HCT116 (cell line): ENCODE measurements around the gene VSTM2L. TPM values are rescaled to one million over a fixed set of nuclear protein-coding genes. Genes with fewer than 3 reads are reported as not detected.

Experiments used
- ATAC-seq: fragments of 200-7000 bp; cut with Tn5 transposase; 2 replicates; pipeline ENCODE4 v1.9.1; 2020; ENCODE audit warnings: mild to moderate bottlenecking, moderate library complexity
- BruUV-seq: library from RNA; stranded (reverse); fragments of 400-500 nt; replicated peaks from 2 replicates; lab custom pipeline; 2021; lab: Mats Ljungman, UMichigan
- CTCF ChIA-PET: fragments of 300-600 bp; sonication (Branson Sonifier 250); formaldehyde crosslinking; loops from one replicate; lab custom pipeline; 2021; ENCODE audit warnings: antibody characterized with exemption; lab: Charles Lee
- POLR2A ChIA-PET: fragments of 300-600, 350-600 bp; sonication (Branson Sonifier 250); formaldehyde crosslinking; loops from one replicate; lab custom pipeline; 2021; ENCODE audit warnings: antibody characterized with exemption; lab: Charles Lee
- RAD21 ChIA-PET, 2 experiments: fragments of 300-600 bp; sonication (Branson Sonifier 250); formaldehyde crosslinking; loops; one replicate each; lab custom pipeline; 2023; ENCODE audit warnings: low total read pairs in 2 of 2; ENCODE audit not compliant: uncharacterized antibody in 2 of 2, unreplicated experiment in 2 of 2, low non-redundant PET in 1 of 2; lab: Charles Lee
- DNase-seq: peaks from one replicate; pipeline ENCODE4 v3.0.0-alpha.2; 2010; ENCODE audit warnings: low read depth, low spot score
- H2AFZ ChIP-seq: fragments of 200-600 bp; shearing (Covaris generic), sonication (generic); 2 replicates; pipeline ENCODE4 v1.6.1; 2017; ENCODE audit warnings: low read depth, mixed run types, mixed read lengths, antibody characterized with exemption, low read length; ENCODE audit not compliant: poor library complexity, severe bottlenecking
- H3K27ac ChIP-seq: 2 replicates; pipeline ENCODE4 v1.5.1; 2012; ENCODE audit warnings: low read depth, low read length
- H3K27me3 ChIP-seq: fragments of 200-600 bp; sonication (generic); 2 replicates; pipeline ENCODE4 v1.6.1; 2016; ENCODE audit warnings: mixed run types, low read length, mixed read lengths; ENCODE audit not compliant: insufficient read depth
- H3K36me3 ChIP-seq, 2 experiments: fragments of 200-500 bp in 1 of 2; fragments of 200-600 bp in 1 of 2; sonication (Bioruptor generic) in 1 of 2; sonication (generic) in 1 of 2; 2 replicates each; pipeline versions ENCODE4 v1.5.1 to v1.6.1; 2014 to 2016; ENCODE audit warnings: low read length in 2 of 2, inconsistent platforms in 1 of 2, mixed read lengths in 1 of 2, mixed run types in 1 of 2; ENCODE audit not compliant: insufficient read depth in 2 of 2, control insufficient read depth in 1 of 2
- H3K4me1 ChIP-seq, 2 experiments: fragments of 200-600 bp in 1 of 2; sonication (generic) in 1 of 2; 2 replicates each; pipeline versions ENCODE4 v1.5.1 to v1.6.1; 2012 to 2017; ENCODE audit warnings: low read length in 2 of 2, inconsistent platforms in 1 of 2, mild to moderate bottlenecking in 1 of 2, mixed read lengths in 1 of 2, mixed run types in 1 of 2, moderate library complexity in 1 of 2; ENCODE audit not compliant: insufficient read depth in 2 of 2, control insufficient read depth in 1 of 2
- H3K4me2 ChIP-seq: fragments of 200-600 bp; sonication (generic); 2 replicates; pipeline ENCODE4 v1.6.1; 2017; ENCODE audit warnings: mixed run types, low read length, mixed read lengths
- H3K4me3 ChIP-seq, 2 experiments: fragments of 200-600 bp in 1 of 2; sonication (generic) in 1 of 2; replicated peaks in 1 of 2; 2 replicates each; pipeline ENCODE4 v1.5.1; 2011 to 2016; ENCODE audit warnings: low read length in 2 of 2, control low read depth in 1 of 2, low read depth in 1 of 2, mild to moderate bottlenecking in 1 of 2, mixed read lengths in 1 of 2, mixed run types in 1 of 2
- H3K79me2 ChIP-seq: fragments of 200-600 bp; sonication (generic); 2 replicates; pipeline ENCODE4 v1.6.1; 2017; ENCODE audit warnings: mild to moderate bottlenecking, mixed run types, low read length, moderate library complexity, mixed read lengths; ENCODE audit not compliant: insufficient read depth
- H3K9ac ChIP-seq: fragments of 200-600 bp; sonication (generic); 2 replicates; pipeline ENCODE4 v1.6.1; 2016; ENCODE audit warnings: low read length, mixed read lengths
- H3K9me2 ChIP-seq: fragments of 200-600 bp; sonication (generic), shearing (Covaris generic); 2 replicates; pipeline ENCODE4 v1.6.1; 2017; ENCODE audit warnings: mixed run types, mild to moderate bottlenecking, moderate library complexity; ENCODE audit not compliant: insufficient read depth
- H3K9me3 ChIP-seq, 2 experiments: fragments of 200-500 bp in 1 of 2; fragments of 200-600 bp in 1 of 2; sonication (Bioruptor generic) in 1 of 2; sonication (generic) in 1 of 2; 2 replicates each; pipeline ENCODE4 v1.6.1; 2014 to 2017; ENCODE audit warnings: low read length in 2 of 2, mixed read lengths in 2 of 2, inconsistent platforms in 1 of 2, low read depth in 1 of 2, mild to moderate bottlenecking in 1 of 2, mixed run types in 1 of 2, moderate library complexity in 1 of 2; ENCODE audit not compliant: control insufficient read depth in 1 of 2, insufficient read depth in 1 of 2
- H4K20me1 ChIP-seq: fragments of 200-600 bp; sonication (generic), shearing (Covaris generic); 2 replicates; pipeline ENCODE4 v1.6.1; 2017; ENCODE audit warnings: mixed run types, mild to moderate bottlenecking, moderate library complexity; ENCODE audit not compliant: insufficient read depth
- CBX3 ChIP-seq: IDR thresholded peaks from 2 replicates; pipeline ENCODE4 v1.6.1; 2012; ENCODE audit warnings: low read depth
- CEBPB ChIP-seq: IDR thresholded peaks from 2 replicates; pipeline ENCODE4 v1.6.1; 2012; ENCODE audit warnings: low read depth
- EZH2 ChIP-seq: fragments of 200-600 bp; sonication (generic); IDR thresholded peaks from 2 replicates; pipeline ENCODE4 v1.6.1; 2017; ENCODE audit warnings: antibody characterized with exemption, mixed run types
- JUND ChIP-seq: IDR thresholded peaks from 2 replicates; pipeline ENCODE4 v1.6.1; 2012
- POLR2AphosphoS5 ChIP-seq: IDR thresholded peaks from 2 replicates; pipeline ENCODE4 v1.6.1; 2011; ENCODE audit warnings: mild to moderate bottlenecking, low read depth, low read length, moderate library complexity
- RAD21 ChIP-seq: IDR thresholded peaks from 2 replicates; pipeline ENCODE4 v1.6.1; 2012; ENCODE audit warnings: low read depth, mild to moderate bottlenecking
- SIN3A ChIP-seq: IDR thresholded peaks from 2 replicates; pipeline ENCODE4 v1.6.1; 2012; ENCODE audit warnings: low read depth
- SRF ChIP-seq: IDR thresholded peaks from 2 replicates; pipeline ENCODE4 v1.6.1; 2012; ENCODE audit warnings: low read depth
- TCF7L2 ChIP-seq: IDR thresholded peaks from 2 replicates; pipeline ENCODE4 v1.7.0; 2011; ENCODE audit warnings: borderline replicate concordance, inconsistent platforms; ENCODE audit not compliant: insufficient read depth, insufficient read length; ENCODE audit errors: extremely low read depth
- YY1 ChIP-seq: IDR thresholded peaks from 2 replicates; pipeline ENCODE4 v1.6.1; 2011; ENCODE audit warnings: low read length, low read depth, moderate library complexity, mild to moderate bottlenecking; ENCODE audit not compliant: insufficient replicate concordance; ENCODE audit errors: extremely low read depth
- ZBTB33 ChIP-seq: IDR thresholded peaks from 2 replicates; pipeline ENCODE4 v1.6.1; 2011; ENCODE audit warnings: mild to moderate bottlenecking, low read length, moderate library complexity; ENCODE audit not compliant: insufficient replicate concordance; ENCODE audit errors: extremely low read depth
- ZFX ChIP-seq: fragments of 450-650 bp; IDR thresholded peaks from 2 replicates; pipeline ENCODE4 v1.6.1; 2017
- intact Hi-C: fragments of 100-400 bp; cut with micrococcal nuclease; formaldehyde crosslinking; loops from 2 replicates; pipeline ENCODE4 v1.10.0; 2022
- total RNA-seq: library from RNA; stranded (reverse); gene quantifications from one replicate; pipeline ENCODE4 v1.2.1, GENCODE V29; 2021; ENCODE audit not compliant: unreplicated experiment
- TF ChIP-seq, protein P1 (sequence below): IDR thresholded peaks from 2 replicates; pipeline ENCODE4 v1.6.1; 2012; ENCODE audit warnings: low read depth

The VSTM2L gene
- total RNA-seq, 1 experiment from 2014 or later: 0.69 TPM

DNA sequence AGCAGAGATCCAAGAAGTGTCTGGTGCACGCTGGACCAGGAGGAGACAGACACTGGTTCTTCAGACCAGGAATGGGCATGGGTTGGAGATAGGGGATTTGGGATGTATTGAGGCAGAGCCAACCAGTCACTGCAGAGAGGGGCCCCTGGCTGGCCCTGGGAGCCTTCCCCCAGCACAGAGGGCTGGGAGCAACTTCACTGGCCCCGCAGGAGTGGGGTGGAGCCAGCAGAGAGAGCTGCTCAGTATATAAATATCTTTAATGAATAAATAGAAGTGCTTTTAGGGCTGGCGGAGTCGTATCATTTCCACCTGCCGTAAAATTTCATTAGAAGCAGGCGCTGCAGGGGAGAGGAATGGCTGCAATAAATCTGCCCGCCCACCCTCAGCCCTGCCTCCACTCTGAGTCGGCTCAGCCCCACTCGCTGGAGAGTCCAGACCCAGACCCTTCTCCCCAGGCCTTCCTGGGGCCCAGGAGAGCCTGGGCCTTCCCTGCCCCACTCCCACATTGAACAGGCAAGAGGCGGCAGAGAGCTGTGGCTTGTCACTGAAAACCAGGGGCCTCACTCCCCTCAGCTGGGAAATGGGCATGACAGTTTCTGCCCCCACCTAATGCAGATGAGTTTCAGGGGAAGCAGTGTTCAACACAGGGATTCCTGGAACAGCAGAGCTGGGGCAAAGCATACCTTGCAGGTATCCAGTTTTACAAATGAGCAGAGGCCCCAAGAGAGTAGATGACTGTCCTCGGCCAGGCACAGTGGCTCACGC, 23.9 kb upstream of the VSTM2L start:
- TF ChIP-seq SRF: no peak
- H3K36me3 ChIP-seq: no peaks in the 10 kb centered on the region
- no peaks in the 10 kb centered on the region for H4K20me1 ChIP-seq
- intact Hi-C loops: no loop called here
- H3K9me3 ChIP-seq: no peaks in the 10 kb centered on the region
- no peak for ATAC-seq
- no peaks in the 10 kb centered on the region for H3K79me2 ChIP-seq
- H3K27ac ChIP-seq: no peak overlapping the region
- H3K4me3 ChIP-seq: no peak overlapping the region
- no peaks in the 10 kb centered on the region for H3K27me3 ChIP-seq
- no peak overlapping the region for H3K9ac ChIP-seq
- ChIA-PET CTCF (no interaction called here), POLR2A (no interaction called here), RAD21 (no interaction called here)
- H3K4me2 ChIP-seq: no peak overlapping the region
- no peaks in the 10 kb centered on the region for H3K4me1 ChIP-seq
- DNase-seq: no peak
- H3K9me2 ChIP-seq: no peaks in the 10 kb centered on the region
- no peak overlapping the region for H2AFZ ChIP-seq
- BruUV-seq: no TSS peak

DNA sequence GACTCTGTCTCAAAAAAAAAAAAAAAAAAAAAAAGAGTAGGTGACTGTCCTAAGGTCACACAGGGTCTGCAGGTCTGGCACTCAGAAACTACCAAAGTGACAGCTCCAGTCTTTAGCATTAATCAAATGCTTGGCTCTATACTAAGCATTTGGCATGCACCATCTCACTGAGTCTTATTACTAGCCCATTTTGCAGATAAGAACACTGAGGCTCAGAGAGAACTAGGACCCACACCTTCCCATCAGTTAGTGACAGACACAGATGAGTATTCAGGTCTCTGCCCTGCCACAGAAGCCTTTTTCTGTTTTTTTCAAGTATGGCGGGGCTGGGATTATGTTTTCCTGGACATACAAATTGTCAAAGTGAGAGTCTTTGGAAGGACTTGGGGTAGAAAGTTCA, 23.1 kb upstream of the VSTM2L start:
- Histone ChIP-seq H3K4me3 (no peak overlapping the region), H3K9ac (no peak overlapping the region), H3K36me3 (no peaks in the 10 kb centered on the region), H3K27ac (no peak overlapping the region), H3K4me1 (no peaks in the 10 kb centered on the region), H3K79me2 (no peaks in the 10 kb centered on the region), H2AFZ (no peak overlapping the region), H3K9me2 (no peaks in the 10 kb centered on the region), H3K4me2 (no peak overlapping the region), H4K20me1 (no peaks in the 10 kb centered on the region), H3K27me3 (no peaks in the 10 kb centered on the region), H3K9me3 (no peaks in the 10 kb centered on the region)
- DNase-seq: no peak
- no peak for ATAC-seq
- ChIA-PET CTCF (no interaction called here), POLR2A (no interaction called here), RAD21 (no interaction called here)
- intact Hi-C loops: no loop called here
- BruUV-seq: no TSS peak
- TF ChIP-seq ZFX (no peak), POLR2AphosphoS5 (no peak), EZH2 (no peak), YY1 (no peak), CEBPB (no peak), TCF7L2 (no peak), ZBTB33 (no peak), RAD21 (no peak), SIN3A (no peak), SRF (no peak), CBX3 (no peak), JUND (no peak)
- TF ChIP-seq, protein P1, sequence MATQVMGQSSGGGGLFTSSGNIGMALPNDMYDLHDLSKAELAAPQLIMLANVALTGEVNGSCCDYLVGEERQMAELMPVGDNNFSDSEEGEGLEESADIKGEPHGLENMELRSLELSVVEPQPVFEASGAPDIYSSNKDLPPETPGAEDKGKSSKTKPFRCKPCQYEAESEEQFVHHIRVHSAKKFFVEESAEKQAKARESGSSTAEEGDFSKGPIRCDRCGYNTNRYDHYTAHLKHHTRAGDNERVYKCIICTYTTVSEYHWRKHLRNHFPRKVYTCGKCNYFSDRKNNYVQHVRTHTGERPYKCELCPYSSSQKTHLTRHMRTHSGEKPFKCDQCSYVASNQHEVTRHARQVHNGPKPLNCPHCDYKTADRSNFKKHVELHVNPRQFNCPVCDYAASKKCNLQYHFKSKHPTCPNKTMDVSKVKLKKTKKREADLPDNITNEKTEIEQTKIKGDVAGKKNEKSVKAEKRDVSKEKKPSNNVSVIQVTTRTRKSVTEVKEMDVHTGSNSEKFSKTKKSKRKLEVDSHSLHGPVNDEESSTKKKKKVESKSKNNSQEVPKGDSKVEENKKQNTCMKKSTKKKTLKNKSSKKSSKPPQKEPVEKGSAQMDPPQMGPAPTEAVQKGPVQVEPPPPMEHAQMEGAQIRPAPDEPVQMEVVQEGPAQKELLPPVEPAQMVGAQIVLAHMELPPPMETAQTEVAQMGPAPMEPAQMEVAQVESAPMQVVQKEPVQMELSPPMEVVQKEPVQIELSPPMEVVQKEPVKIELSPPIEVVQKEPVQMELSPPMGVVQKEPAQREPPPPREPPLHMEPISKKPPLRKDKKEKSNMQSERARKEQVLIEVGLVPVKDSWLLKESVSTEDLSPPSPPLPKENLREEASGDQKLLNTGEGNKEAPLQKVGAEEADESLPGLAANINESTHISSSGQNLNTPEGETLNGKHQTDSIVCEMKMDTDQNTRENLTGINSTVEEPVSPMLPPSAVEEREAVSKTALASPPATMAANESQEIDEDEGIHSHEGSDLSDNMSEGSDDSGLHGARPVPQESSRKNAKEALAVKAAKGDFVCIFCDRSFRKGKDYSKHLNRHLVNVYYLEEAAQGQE: no peak
